22Rv1 (cell line): Measurements from ENCODE around the gene SHISA5.

ENCODE experiments used
- H3K27ac ChIP-seq: fragments of 450-650 bp; 2 replicates; pipeline ENCODE4 v1.5.1; 2017
- CTCF ChIP-seq: fragments of 450-650 bp; IDR thresholded peaks from 2 replicates; pipeline ENCODE4 v1.5.1; 2017; ENCODE audit warnings: mild to moderate bottlenecking
- ZFX ChIP-seq: fragments of 450-650 bp; IDR thresholded peaks from 2 replicates; pipeline ENCODE4 v1.6.1; 2017; ENCODE audit warnings: antibody characterized with exemption, borderline replicate concordance

SHISA5 gene

GRCh38 chr3:48516571-48516970, 12.6 kb upstream of the SHISA5 start:
- TF ChIP-seq CTCF (no peak), ZFX (no peak)
- no peak overlapping the region for H3K27ac ChIP-seq

GRCh38 chr3:48514431-48515227, 10.7 kb upstream of the SHISA5 start:
- H3K27ac ChIP-seq = no peak overlapping the region
- TF ChIP-seq CTCF = no peak
- TF ChIP-seq ZFX = no peak

- TF ChIP-seq CTCF (no peak), ZFX (no peak)
- H3K27ac ChIP-seq = no peak overlapping the region
Observed at GRCh38 chr3:48511551-48511950, 7.6 kb upstream of the SHISA5 start.

- peak overlapping the region; percentile 62 for H3K27ac ChIP-seq
- peak; percentile 76 for TF ChIP-seq CTCF
- no peak for TF ChIP-seq ZFX
Observed at GRCh38 chr3:48507256-48508061, 3.5 kb upstream of the SHISA5 start.

- H3K27ac ChIP-seq = no peak overlapping the region
- TF ChIP-seq CTCF (no peak), ZFX (no peak)
Observed at GRCh38 chr3:48505968-48506504, 2.1 kb upstream of the SHISA5 start.

- peak overlapping the region; percentile 78; the same call in 1 of the 2 replicates for H3K27ac ChIP-seq
Observed at GRCh38 chr3:48505146-48505545, 1.2 kb upstream of the SHISA5 start.

More at GRCh38 chr3:48505146-48505545, 1.2 kb upstream of the SHISA5 start:
- no peak for TF ChIP-seq CTCF
- no peak for TF ChIP-seq ZFX
